Osteocyte (in vitro differentiated cells): ENCODE results near the gene ZFYVE19. TPM values are rescaled to one million over a fixed set of nuclear protein-coding genes. Genes with fewer than 3 reads are reported as not detected.

Source experiments
- DNase-seq: peaks from one replicate; pipeline ENCODE4 v3.0.0; 2021; ENCODE audit warnings: mixed read lengths; ENCODE audit not compliant: unreplicated experiment; ENCODE audit errors: extremely low spot score
- H3K27ac Mint-ChIP-seq: one replicate; pipeline ENCODE4 v1.8.0; 2021; ENCODE audit warnings: mild to moderate bottlenecking, mixed read lengths; ENCODE audit not compliant: unreplicated experiment
- H3K27me3 Mint-ChIP-seq: one replicate; pipeline ENCODE4 v1.8.0; 2021; ENCODE audit warnings: mixed read lengths; ENCODE audit not compliant: unreplicated experiment
- H3K36me3 Mint-ChIP-seq: one replicate; pipeline ENCODE4 v1.8.0; 2021; ENCODE audit warnings: mixed read lengths; ENCODE audit not compliant: unreplicated experiment
- H3K4me1 Mint-ChIP-seq: one replicate; pipeline ENCODE4 v1.8.0; 2021; ENCODE audit warnings: mixed read lengths; ENCODE audit not compliant: unreplicated experiment
- H3K4me3 Mint-ChIP-seq: one replicate; pipeline ENCODE4 v1.8.0; 2021; ENCODE audit warnings: mild to moderate bottlenecking, moderate library complexity, mixed read lengths; ENCODE audit not compliant: unreplicated experiment
- H3K9me3 Mint-ChIP-seq: one replicate; pipeline ENCODE4 v1.8.0; 2021; ENCODE audit warnings: mixed read lengths; ENCODE audit not compliant: unreplicated experiment
- CTCF ChIP-seq: fragments of 200-600 bp; sonication (generic); IDR thresholded peaks from 2 replicates; pipeline ENCODE4 v1.5.0; 2021; ENCODE audit warnings: antibody characterized with exemption, mild to moderate bottlenecking, moderate library complexity
- total RNA-seq: library from RNA; stranded (reverse); gene quantifications from 2 replicates; pipeline ENCODE4 v1.2.1, GENCODE V29; 2021

Gene ZFYVE19
- total RNA-seq, 1 donor from 2014 or later, result 21.1 TPM

- no peak for TF ChIP-seq CTCF
- Mint-ChIP-seq H3K9me3 (no peaks in the 10 kb centered on the region), H3K4me1 (peaks cover 12% of the 10 kb centered on the region), H3K27me3 (peaks cover 19% of the 10 kb centered on the region), H3K36me3 (no peaks in the 10 kb centered on the region), H3K4me3 (peak overlapping the region; percentile 71), H3K27ac (no peak overlapping the region)
- no peak for DNase-seq
Observed at GRCh38 chr15:40844696-40845030, 37.8 kb downstream of the ZFYVE19 start.

DNA sequence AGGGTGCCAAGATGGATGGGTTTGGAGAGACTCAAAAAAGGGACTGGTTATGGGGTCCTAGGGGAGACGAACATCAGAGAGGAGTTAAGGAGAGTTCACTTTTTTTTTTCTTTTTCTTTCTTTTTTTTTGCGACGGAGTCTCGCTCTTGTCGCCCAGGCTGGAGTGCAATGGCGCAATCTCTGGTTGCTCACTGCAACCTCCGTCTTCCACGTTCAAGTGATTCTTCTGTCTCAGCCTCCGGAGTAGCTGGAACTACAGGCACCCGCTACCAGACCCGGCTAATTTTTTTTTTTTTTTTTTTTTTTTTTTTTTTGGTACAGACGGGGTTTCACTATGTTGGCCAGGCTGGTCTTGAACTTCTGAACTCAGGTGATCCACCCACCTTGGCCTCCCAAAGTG is 38.1 kb downstream of the ZFYVE19 start:
- H3K27ac Mint-ChIP-seq, result no peak overlapping the region
- peaks cover 19% of the 10 kb centered on the region for H3K27me3 Mint-ChIP-seq
- TF ChIP-seq CTCF, result no peak
- H3K4me3 Mint-ChIP-seq, result peak overlapping the region; percentile 71
- H3K36me3 Mint-ChIP-seq, result no peaks in the 10 kb centered on the region
- H3K9me3 Mint-ChIP-seq, result no peaks in the 10 kb centered on the region
- peaks cover 12% of the 10 kb centered on the region for H3K4me1 Mint-ChIP-seq
- DNase-seq, result no peak

DNA sequence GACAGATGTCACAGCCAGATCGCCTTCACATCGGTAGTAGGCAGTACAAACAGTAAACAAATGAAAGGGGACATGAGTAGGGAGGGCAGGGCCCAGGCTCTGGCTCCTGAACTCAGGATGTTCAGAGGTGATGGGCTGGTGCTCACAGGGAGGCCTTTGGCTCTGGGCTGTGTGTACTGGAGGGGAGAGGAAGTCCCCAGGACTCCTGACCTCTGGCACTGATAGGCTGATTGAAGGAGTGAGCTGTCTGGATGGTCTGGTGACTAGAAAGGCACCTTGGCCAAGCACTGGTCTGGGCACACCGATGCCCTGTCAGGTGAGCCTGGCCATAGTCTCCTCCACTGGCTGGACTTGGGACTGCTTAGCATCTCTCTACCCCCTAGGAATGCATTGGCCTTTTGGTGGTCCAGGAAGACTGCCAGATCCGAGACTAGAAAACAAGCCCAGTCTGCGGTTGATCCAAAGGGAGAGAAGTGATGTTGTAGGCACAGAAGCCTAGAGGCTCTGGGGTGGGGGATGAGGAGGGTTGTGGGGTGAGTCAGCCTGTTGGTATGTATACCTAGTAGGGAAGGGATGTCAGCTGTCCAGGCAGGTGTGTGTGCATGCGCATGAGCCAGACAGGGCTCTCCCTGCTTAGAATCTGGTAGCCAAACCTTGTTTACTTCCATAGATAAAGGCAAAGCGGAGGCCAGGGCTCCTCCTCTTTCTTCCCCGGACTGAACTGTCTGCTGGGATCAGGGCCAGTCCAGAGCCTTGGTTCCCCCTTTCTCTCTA is 38.8 kb downstream of the ZFYVE19 start:
- peaks cover 19% of the 10 kb centered on the region for H3K27me3 Mint-ChIP-seq
- no peak for DNase-seq

GRCh38 chr15:40846841-40847222 is 39.9 kb downstream of the ZFYVE19 start:
- Mint-ChIP-seq H3K4me3 (no peak overlapping the region), H3K27ac (no peak overlapping the region)

More for the DNA sequence above, 38.8 kb downstream of the ZFYVE19 start:
- Mint-ChIP-seq H3K9me3 (no peaks in the 10 kb centered on the region), H3K36me3 (no peaks in the 10 kb centered on the region), H3K4me3 (no peak overlapping the region), H3K27ac (no peak overlapping the region), H3K4me1 (peaks cover 12% of the 10 kb centered on the region)
- no peak for TF ChIP-seq CTCF

More at GRCh38 chr15:40846841-40847222, 39.9 kb downstream of the ZFYVE19 start:
- TF ChIP-seq CTCF, result no peak
- DNase-seq, result no peak
- Mint-ChIP-seq H3K36me3 (no peaks in the 10 kb centered on the region), H3K9me3 (no peaks in the 10 kb centered on the region), H3K4me1 (peaks cover 12% of the 10 kb centered on the region), H3K27me3 (peaks cover 12% of the 10 kb centered on the region)
